Measurements from ENCODE around the gene ITIH2. TPM values are rescaled to one million over a fixed set of nuclear protein-coding genes. Genes with fewer than 3 reads are reported as not detected.
"Not testable (repeated sequence)": the region's sequence is repeated elsewhere in the genome, so short reads cannot be mapped to it uniquely, and the experiment has no call there.

Gene ITIH2
- total RNA-seq, 2 donors from 2014 or later, result not detected

DNA sequence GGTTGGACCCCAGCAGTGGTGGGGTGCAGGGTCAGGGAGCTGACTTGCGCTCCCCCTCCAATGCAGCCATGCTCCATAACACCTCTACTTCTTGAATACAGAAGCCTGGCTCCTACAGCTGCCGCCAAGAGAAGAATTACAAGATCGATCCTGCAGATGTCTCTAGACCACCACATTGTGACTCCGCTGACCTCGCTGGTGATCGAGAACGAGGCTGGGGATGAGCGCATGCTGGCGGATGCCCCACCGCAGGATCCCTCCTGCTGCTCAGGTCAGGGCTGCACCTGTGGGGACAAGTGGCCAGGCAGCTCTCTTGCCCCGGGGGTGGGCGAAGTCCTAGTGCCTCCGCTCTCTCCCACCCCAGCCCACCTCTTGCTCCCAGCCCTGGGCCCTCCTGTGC lies 31.7 kb downstream of the ITIH2 start:
- peaks cover 5% of the 10 kb centered on the region for H3K27me3 Mint-ChIP-seq (ENCODE audit: low read depth)
- no peak overlapping the region for H3K27ac Mint-ChIP-seq
- no peaks in the 10 kb centered on the region for H3K36me3 Mint-ChIP-seq (ENCODE audit: insufficient read depth in 2 of 2)
- H3K9me3 Mint-ChIP-seq, result no peaks in the 10 kb centered on the region
- ATAC-seq (replicated peaks in 1 of 2) (no peak), DNase-seq (no peak)
- H3K4me1 Mint-ChIP-seq (ENCODE audit: low read depth), result no peaks in the 10 kb centered on the region
- no peak overlapping the region for H3K4me3 Mint-ChIP-seq

GRCh38 chr10:7738536-7739407 lies 35.7 kb downstream of the ITIH2 start:
- no peak overlapping the region for H3K27ac Mint-ChIP-seq
- no peak overlapping the region for H3K4me3 Mint-ChIP-seq
- DNase-seq (no peak), ATAC-seq (replicated peaks in 1 of 2) (no peak)
- no peaks in the 10 kb centered on the region for H3K4me1 Mint-ChIP-seq (ENCODE audit: low read depth)
- no peaks in the 10 kb centered on the region for H3K27me3 Mint-ChIP-seq (ENCODE audit: low read depth)
- H3K9me3 Mint-ChIP-seq, result no peaks in the 10 kb centered on the region
- no peaks in the 10 kb centered on the region for H3K36me3 Mint-ChIP-seq (ENCODE audit: insufficient read depth in 2 of 2)

GRCh38 chr10:7744307-7744706 lies 41.2 kb downstream of the ITIH2 start:
- H3K27me3 Mint-ChIP-seq (ENCODE audit: low read depth), result no peaks in the 10 kb centered on the region
- H3K36me3 Mint-ChIP-seq (ENCODE audit: insufficient read depth in 2 of 2), result no peaks in the 10 kb centered on the region
- no peaks in the 10 kb centered on the region for H3K4me1 Mint-ChIP-seq (ENCODE audit: low read depth)
- H3K27ac Mint-ChIP-seq, result no peak overlapping the region
- H3K4me3 Mint-ChIP-seq, result no peak overlapping the region
- ATAC-seq (replicated peaks in 1 of 2) (no peak), DNase-seq (no peak)
- no peaks in the 10 kb centered on the region for H3K9me3 Mint-ChIP-seq

DNA sequence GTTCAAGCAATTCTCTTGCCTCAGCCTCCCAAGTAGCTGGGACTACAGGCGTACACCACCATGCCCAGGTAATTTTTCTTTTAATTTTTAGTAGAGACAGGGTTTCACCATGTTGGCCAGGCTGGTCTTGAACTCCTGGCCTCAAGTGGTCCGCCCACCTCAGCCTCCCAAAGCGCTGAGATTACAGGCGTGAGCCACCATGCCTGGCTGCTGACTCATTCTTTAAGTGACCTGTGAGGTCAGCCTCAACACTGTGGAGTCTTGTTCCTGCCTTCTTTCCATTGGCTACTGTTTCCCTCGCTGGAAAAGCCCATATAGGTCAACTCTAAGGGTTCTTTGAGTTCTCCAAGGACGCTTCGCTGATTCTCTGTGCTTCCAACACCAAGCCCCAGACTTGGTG lies 45.5 kb downstream of the ITIH2 start:
- H3K36me3 Mint-ChIP-seq (ENCODE audit: insufficient read depth in 2 of 2); DNase-seq; H3K4me3 Mint-ChIP-seq; H3K27me3 Mint-ChIP-seq (ENCODE audit: low read depth); H3K9me3 Mint-ChIP-seq; H3K4me1 Mint-ChIP-seq (ENCODE audit: low read depth); H3K27ac Mint-ChIP-seq; ATAC-seq (replicated peaks in 1 of 2): not testable (repeated sequence)

DNA sequence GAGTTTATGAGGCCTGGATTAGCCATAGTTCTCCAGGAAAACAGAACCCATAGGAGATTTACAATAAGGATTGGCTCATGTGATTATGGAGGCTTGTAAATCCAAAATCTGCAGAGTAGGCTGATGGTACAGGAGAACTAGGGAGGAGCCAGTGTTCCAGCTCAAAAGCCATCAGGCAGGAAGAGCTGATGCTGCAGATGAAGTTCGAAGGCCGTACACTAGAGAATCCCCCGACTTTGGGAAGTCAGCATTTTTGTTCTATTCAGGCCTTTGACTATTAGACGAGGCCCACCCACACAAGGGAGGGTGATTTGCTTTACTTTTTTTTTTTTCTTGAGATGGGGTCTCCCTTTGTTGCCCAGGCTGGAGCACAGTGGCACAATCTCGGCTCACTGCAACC lies 47.1 kb downstream of the ITIH2 start:
- ATAC-seq (replicated peaks in 1 of 2) (no peak), DNase-seq (no peak)
- Mint-ChIP-seq H3K36me3 (ENCODE audit: insufficient read depth in 2 of 2) (peaks cover 5 to 11% of the 10 kb centered on the region in 2 donors), H3K27me3 (ENCODE audit: low read depth) (no peaks in the 10 kb centered on the region), H3K4me1 (ENCODE audit: low read depth) (no peaks in the 10 kb centered on the region), H3K27ac (no peak overlapping the region), H3K9me3 (no peaks in the 10 kb centered on the region), H3K4me3 (no peak overlapping the region)

- ATAC-seq (replicated peaks in 1 of 2), result no peak
- Mint-ChIP-seq H3K27ac (no peak overlapping the region), H3K9me3 (no peaks in the 10 kb centered on the region), H3K27me3 (ENCODE audit: low read depth) (no peaks in the 10 kb centered on the region), H3K36me3 (ENCODE audit: insufficient read depth in 2 of 2) (peaks cover 5 to 12% of the 10 kb centered on the region in 2 donors), H3K4me1 (ENCODE audit: low read depth) (no peaks in the 10 kb centered on the region), H3K4me3 (no peak overlapping the region)
- DNase-seq, result no peak
Observed at GRCh38 chr10:7752251-7752650, 49.1 kb downstream of the ITIH2 start.

DNA sequence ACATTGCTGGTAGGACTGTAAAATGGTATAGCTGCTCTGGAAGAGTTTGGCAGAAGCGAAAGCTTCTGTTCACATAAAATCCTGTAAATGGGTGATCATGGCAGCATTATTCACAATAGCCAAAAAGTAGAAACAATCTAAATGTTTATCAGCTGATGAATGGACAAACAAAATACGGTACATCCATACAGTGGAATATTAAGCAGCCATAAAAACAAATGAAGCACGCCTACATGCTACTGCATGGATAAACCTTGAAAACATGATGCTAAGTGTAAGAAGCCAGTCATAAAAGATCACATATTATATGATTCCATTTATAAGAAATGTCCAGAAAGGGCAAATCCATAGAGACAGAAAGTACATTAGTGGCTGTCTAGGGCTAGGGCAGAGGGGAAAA lies 52.0 kb downstream of the ITIH2 start:
- no peak overlapping the region for H3K27ac Mint-ChIP-seq
- H3K36me3 Mint-ChIP-seq (ENCODE audit: insufficient read depth in 2 of 2), result peaks cover 7 to 20% of the 10 kb centered on the region in 2 donors

DNA sequence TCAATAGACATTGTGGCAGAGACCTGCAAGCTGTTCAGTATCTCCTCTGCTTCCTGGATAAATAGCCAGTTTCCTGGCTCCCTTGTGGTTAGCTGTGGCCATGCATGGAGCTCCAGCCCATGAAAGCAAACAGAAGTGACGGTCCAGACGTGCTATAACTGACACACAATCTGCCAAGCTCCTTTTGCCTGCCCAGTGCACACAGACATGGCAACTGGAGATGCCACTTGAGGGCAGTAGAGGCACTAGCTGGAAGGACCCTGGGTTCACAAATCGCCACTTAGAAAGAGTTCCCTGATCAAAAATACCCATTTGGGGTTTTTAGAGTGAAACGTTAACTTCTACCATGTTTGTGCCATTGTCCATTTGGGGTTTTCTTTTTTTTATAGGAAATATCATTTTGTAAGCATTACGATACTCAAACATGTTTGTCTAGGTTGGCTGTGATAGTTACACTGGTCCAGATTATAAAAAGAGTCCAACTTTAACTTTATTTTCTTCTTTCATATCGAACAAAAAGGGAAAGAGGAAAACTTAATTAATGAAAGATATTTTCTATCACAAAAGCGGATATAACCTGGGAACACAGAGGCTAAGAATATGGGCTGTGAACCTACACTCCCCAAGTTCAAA lies 53.4 kb downstream of the ITIH2 start:
- ATAC-seq (replicated peaks in 1 of 2) (peak in 1 of 2 donors; percentile 50), DNase-seq (peak; percentile 10 to 19)
- Mint-ChIP-seq H3K4me3 (no peak overlapping the region), H3K27me3 (ENCODE audit: low read depth) (no peaks in the 10 kb centered on the region), H3K4me1 (ENCODE audit: low read depth) (no peaks in the 10 kb centered on the region), H3K36me3 (ENCODE audit: insufficient read depth in 2 of 2) (peaks cover 7 to 22% of the 10 kb centered on the region in 2 donors), H3K9me3 (no peaks in the 10 kb centered on the region), H3K27ac (no peak overlapping the region)

More for the DNA sequence above, 52.0 kb downstream of the ITIH2 start:
- Mint-ChIP-seq H3K9me3 (no peaks in the 10 kb centered on the region), H3K4me3 (no peak overlapping the region), H3K4me1 (ENCODE audit: low read depth) (no peaks in the 10 kb centered on the region), H3K27me3 (ENCODE audit: low read depth) (no peaks in the 10 kb centered on the region)
- DNase-seq (no peak), ATAC-seq (replicated peaks in 1 of 2) (no peak)

- H3K27ac Mint-ChIP-seq, result no peak overlapping the region
- H3K36me3 Mint-ChIP-seq (ENCODE audit: insufficient read depth in 2 of 2), result peaks cover 5 to 19% of the 10 kb centered on the region in 2 donors
- no peak overlapping the region for H3K4me3 Mint-ChIP-seq
- no peak for DNase-seq
- peaks cover 7% of the 10 kb centered on the region for H3K4me1 Mint-ChIP-seq (ENCODE audit: low read depth)
- no peaks in the 10 kb centered on the region for H3K27me3 Mint-ChIP-seq (ENCODE audit: low read depth)
- ATAC-seq (replicated peaks in 1 of 2), result no peak
- no peaks in the 10 kb centered on the region for H3K9me3 Mint-ChIP-seq
Observed at GRCh38 chr10:7763929-7764328, 60.8 kb downstream of the ITIH2 start.

DNA sequence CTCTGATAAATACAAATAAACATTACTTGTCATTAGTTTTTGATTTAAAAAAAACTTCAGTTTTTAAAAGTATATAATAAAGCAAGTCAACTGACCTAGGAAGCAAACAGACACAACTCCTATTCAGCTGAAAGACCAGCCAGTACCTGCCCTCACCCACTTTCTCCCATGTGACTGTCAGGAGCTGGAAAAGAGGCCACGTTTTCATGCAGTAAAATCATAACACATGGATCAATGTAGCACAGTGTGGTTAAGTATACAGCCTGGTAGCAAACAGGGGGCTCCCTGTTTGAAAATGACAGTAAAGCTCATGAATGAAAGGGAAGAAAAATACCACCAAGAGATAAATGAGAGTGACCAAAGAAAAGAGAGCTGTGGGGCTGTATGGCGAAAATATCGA lies 63.1 kb downstream of the ITIH2 start:
- ATAC-seq (replicated peaks in 1 of 2) (no peak), DNase-seq (no peak)
- peaks cover 7% of the 10 kb centered on the region for H3K4me1 Mint-ChIP-seq (ENCODE audit: low read depth)
- no peak overlapping the region for H3K4me3 Mint-ChIP-seq
- no peaks in the 10 kb centered on the region for H3K9me3 Mint-ChIP-seq
- peaks cover 10 to 18% of the 10 kb centered on the region in 2 donors for H3K36me3 Mint-ChIP-seq (ENCODE audit: insufficient read depth in 2 of 2)
- H3K27ac Mint-ChIP-seq, result no peak overlapping the region
- H3K27me3 Mint-ChIP-seq (ENCODE audit: low read depth), result no peaks in the 10 kb centered on the region

DNA sequence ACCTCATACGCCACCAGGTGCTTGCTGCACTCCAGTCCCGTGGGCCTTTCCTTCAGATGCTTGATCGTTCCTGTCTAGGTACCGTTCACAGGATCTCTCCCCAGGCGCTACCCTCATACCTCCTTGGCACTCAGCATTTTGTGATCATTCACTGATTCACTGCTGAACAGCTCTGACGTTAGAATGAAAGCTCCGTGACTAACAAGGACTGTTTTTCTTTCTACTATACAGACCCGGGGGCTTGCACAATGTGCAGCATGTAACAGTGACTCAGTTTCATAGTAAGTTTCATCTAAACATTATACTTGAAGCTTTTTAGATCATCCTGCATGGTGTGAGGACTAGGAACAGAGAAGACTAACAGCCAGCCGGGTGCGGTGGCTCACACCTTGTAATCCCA lies 64.1 kb downstream of the ITIH2 start:
- no peak for DNase-seq

DNA sequence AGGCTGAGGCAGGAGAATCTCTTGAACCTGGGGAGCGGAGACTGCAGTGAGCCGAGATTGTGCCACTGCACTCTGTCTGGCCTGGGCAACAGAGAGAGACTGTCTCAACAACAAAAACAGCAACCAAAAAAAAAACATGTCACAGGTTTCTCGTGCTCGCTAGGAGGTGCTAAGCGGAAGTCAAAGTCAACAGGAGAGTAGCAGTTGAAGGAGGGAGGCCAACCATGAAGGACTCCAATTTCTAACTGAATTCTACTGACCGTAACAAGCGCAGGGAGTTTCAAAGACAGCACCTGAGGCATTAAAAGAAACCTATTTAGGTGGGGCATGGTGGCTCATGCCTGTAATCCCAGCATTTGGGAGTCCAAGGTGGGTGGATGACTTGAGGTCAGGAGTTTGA lies 65.3 kb downstream of the ITIH2 start:
- H3K36me3 Mint-ChIP-seq (ENCODE audit: insufficient read depth in 2 of 2), result peaks cover 8 to 14% of the 10 kb centered on the region in 2 donors
- H3K27ac Mint-ChIP-seq, result no peak overlapping the region
- DNase-seq (no peak), ATAC-seq (replicated peaks in 1 of 2) (no peak)
- no peak overlapping the region for H3K4me3 Mint-ChIP-seq
- H3K27me3 Mint-ChIP-seq (ENCODE audit: low read depth), result no peaks in the 10 kb centered on the region
- H3K9me3 Mint-ChIP-seq, result no peaks in the 10 kb centered on the region
- peaks cover 7% of the 10 kb centered on the region for H3K4me1 Mint-ChIP-seq (ENCODE audit: low read depth)

More for the DNA sequence above, 64.1 kb downstream of the ITIH2 start:
- Mint-ChIP-seq H3K36me3 (ENCODE audit: insufficient read depth in 2 of 2) (peaks cover 10 to 18% of the 10 kb centered on the region in 2 donors), H3K27me3 (ENCODE audit: low read depth) (no peaks in the 10 kb centered on the region), H3K4me1 (ENCODE audit: low read depth) (peaks cover 7% of the 10 kb centered on the region), H3K4me3 (no peak overlapping the region), H3K27ac (no peak overlapping the region), H3K9me3 (no peaks in the 10 kb centered on the region)
- peak in 1 of 2 donors; percentile 33 for ATAC-seq (replicated peaks in 1 of 2)

GRCh38 chr10:7773845-7774801 lies 71.0 kb downstream of the ITIH2 start:
- H3K27ac Mint-ChIP-seq, result no peak overlapping the region
- no peak for DNase-seq
- H3K36me3 Mint-ChIP-seq (ENCODE audit: insufficient read depth in 2 of 2), result peaks cover 7 to 20% of the 10 kb centered on the region in 2 donors

More at GRCh38 chr10:7773845-7774801, 71.0 kb downstream of the ITIH2 start:
- Mint-ChIP-seq H3K9me3 (no peaks in the 10 kb centered on the region), H3K27me3 (ENCODE audit: low read depth) (no peaks in the 10 kb centered on the region), H3K4me1 (ENCODE audit: low read depth) (no peaks in the 10 kb centered on the region), H3K4me3 (no peak overlapping the region)
- ATAC-seq (replicated peaks in 1 of 2), result no peak

All from activated T-cell treated with anti-CD3 and anti-CD28 coated beads, Interleukin-2, amount 50 U/mL, for 72 hours (primary cell).